Hematopoietic multipotent progenitor cell treated with erythropoietin and hydrocortisone succinate and interleukin-3 and kit ligand, for 6 days (in vitro differentiated cells): ENCODE data around the gene RPS23.

Experiments
- DNase-seq: peaks from one replicate; pipeline ENCODE4 v3.0.0-alpha.2; 2015

The RPS23 gene

DNA sequence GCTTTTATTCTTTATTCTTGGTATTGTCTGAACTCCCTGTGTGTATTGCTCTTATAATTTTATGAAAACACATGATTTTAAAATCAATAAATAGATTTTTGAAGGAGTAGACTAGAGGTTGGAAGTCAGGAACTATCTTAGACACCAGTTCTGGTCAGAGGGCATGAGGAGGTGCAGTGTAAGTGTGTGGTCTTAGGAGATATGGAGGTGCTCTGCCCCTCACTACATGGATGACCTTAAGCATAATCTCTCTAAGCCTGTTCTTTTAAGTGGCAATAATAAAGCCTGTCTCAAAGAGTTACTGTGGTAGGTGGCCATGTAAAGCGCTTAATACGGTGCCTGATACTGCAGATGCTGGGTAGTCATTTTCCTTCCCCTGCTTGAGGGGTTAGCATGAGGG lies 34.0 kb downstream of the RPS23 start:
- no peak for DNase-seq

DNA sequence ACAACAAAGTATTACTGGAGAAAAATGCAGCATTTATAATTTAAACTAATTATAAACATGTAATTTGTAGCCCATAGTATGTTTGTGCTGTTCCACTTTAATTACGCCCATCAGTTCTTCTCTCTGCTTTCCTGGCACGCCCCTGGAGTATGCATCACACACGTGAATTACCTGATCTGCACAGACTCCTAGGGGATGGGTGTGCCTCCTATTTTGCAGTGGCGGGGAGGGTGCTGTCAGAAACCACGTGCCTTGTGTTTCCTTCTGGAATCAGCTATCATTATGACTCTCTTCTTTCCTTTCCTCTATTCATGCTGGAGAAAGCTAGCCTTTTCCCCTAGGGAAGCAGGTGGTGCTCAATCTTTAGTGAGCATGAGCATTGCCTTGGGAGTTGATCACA lies 43.3 kb downstream of the RPS23 start:
- DNase-seq = no peak

DNA sequence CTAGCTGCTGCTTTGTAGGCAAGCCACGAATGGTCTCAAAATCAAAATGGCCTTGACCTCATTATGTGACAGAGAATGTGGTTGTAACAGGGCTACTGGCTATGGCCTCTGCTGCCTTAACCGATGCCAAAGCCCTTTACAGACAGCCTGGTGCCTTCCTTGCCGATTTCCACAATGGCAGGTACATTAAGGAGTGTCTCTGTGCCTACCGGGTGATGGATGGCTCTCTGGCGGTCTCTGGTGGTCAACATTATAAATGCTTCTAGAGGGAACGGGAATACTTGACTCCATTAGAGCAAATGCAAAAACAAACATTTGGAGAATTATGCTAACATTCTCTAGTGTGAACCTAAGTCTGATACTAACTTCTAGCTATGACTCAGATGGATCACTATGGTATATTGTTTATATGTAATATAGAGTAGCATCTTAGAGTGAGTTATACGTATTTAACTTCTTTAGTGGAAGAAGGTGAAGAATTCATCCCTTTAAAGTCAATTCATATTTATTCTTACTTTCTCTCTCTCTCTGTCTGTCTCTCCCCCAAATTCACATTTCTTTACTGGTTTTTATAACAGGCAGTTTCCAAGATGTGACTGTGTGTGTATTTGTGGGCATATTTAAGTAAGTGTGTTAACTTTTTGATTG lies 52.5 kb downstream of the RPS23 start:
- peak; percentile 77 for DNase-seq
